ENCODE data around the gene FBXO22.
"Not testable (repeated sequence)": the region's sequence is repeated elsewhere in the genome, so short reads cannot be mapped to it uniquely, and the experiment has no call there.

Gene FBXO22

GRCh38 chr15:75866916-75867315 is 36.8 kb upstream of the FBXO22 start:
- no peak for DNase-seq (ENCODE audit: low spot score)
- in situ Hi-C loops (cut with MboI; ENCODE audit: low sequenced_read_pairs, unreplicated experiment), result no loop called here
- TF ChIP-seq, protein P1, sequence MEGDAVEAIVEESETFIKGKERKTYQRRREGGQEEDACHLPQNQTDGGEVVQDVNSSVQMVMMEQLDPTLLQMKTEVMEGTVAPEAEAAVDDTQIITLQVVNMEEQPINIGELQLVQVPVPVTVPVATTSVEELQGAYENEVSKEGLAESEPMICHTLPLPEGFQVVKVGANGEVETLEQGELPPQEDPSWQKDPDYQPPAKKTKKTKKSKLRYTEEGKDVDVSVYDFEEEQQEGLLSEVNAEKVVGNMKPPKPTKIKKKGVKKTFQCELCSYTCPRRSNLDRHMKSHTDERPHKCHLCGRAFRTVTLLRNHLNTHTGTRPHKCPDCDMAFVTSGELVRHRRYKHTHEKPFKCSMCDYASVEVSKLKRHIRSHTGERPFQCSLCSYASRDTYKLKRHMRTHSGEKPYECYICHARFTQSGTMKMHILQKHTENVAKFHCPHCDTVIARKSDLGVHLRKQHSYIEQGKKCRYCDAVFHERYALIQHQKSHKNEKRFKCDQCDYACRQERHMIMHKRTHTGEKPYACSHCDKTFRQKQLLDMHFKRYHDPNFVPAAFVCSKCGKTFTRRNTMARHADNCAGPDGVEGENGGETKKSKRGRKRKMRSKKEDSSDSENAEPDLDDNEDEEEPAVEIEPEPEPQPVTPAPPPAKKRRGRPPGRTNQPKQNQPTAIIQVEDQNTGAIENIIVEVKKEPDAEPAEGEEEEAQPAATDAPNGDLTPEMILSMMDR (IDR thresholded peaks at IDR 0.05; ENCODE audit: borderline replicate concordance, control extremely low read depth, extremely low read depth, insufficient read depth, missing control alignments), result no peak

GRCh38 chr15:75867449-75867848 is 36.2 kb upstream of the FBXO22 start:
- TF ChIP-seq, protein P1 (IDR thresholded peaks at IDR 0.05; ENCODE audit: borderline replicate concordance, control extremely low read depth, extremely low read depth, insufficient read depth, missing control alignments), result no peak
- DNase-seq (ENCODE audit: low spot score), result no peak
- in situ Hi-C loops (cut with MboI; ENCODE audit: low sequenced_read_pairs, unreplicated experiment), result no loop called here

DNA sequence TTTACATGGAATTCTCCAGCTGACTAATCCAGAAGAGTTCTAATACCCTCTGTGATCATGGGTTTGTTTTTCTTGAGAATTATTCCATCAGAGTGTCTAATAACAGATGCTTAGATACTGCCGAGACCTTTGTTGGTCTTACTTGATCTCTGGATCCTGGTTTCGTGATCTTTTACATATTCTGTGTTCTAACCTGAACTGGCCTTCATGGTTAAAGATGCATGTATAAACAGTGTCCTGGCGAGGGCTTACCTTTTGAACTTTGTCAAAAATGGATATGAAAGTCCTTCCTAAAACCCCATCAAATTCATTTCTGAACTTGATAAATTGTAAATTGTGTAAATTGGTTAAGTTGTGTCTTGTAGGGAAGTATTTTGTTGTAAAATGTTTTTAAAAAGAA is 35.7 kb upstream of the FBXO22 start:
- TF ChIP-seq, protein P1 (IDR thresholded peaks at IDR 0.05; ENCODE audit: borderline replicate concordance, control extremely low read depth, extremely low read depth, insufficient read depth, missing control alignments), result no peak
- DNase-seq (ENCODE audit: low spot score), result no peak

GRCh38 chr15:75869446-75869845 is 34.2 kb upstream of the FBXO22 start:
- in situ Hi-C loops (cut with MboI; ENCODE audit: low sequenced_read_pairs, unreplicated experiment), result no loop called here
- TF ChIP-seq, protein P1 (IDR thresholded peaks at IDR 0.05; ENCODE audit: borderline replicate concordance, control extremely low read depth, extremely low read depth, insufficient read depth, missing control alignments), result no peak
- DNase-seq (ENCODE audit: low spot score), result no peak

More for the DNA sequence above, 35.7 kb upstream of the FBXO22 start:
- in situ Hi-C loops (cut with MboI; ENCODE audit: low sequenced_read_pairs, unreplicated experiment), result no loop called here

DNA sequence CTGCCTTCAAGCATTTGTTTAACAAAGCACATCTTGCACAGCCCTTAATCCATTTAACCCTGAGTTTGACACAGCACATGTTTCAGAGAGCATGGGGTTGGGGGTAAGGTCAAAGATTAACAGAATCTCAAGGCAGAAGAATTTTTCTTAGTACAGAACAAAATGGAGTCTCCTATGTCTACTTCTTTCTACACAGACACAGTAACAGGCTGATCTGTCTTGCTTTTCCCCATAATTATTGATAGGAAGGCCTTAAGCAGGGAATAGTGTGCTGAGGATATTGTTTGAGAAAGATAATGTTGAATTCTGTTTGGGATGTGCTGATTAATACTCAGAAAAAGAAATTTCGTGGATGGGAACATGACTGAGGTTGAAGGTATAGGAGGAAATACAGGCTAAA is 32.1 kb upstream of the FBXO22 start:
- in situ Hi-C loops (cut with MboI; ENCODE audit: low sequenced_read_pairs, unreplicated experiment); DNase-seq (ENCODE audit: low spot score): not testable (repeated sequence)

DNA sequence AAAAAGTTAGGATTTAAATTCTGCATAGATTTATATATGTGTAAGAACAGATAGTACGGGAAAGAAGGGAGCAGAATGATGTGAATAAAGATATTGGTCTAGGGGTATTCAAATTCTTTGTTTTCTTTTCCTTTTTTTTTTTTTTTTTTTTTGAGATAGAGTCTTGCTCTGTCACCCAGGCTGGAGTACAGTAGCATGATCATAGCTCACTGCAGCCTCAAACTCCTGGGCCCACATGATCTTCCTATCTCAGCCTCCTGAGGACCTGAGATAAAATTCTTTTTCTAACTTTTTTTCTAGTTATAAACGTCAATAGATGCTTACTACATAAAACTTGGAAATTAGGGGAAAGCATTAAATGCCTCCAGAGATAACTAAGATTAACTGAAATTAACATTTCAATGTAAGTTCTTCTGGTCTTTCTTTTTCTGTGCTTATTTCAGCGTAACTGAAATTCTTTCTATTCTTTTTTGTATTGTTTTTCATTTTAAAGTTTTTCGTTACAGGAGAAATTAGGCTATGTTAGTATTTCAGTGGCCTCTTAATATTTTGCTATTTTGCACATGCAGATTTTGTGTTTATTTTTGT is 31.2 kb upstream of the FBXO22 start:
- TF ChIP-seq, protein P1 (IDR thresholded peaks at IDR 0.05; ENCODE audit: borderline replicate concordance, control extremely low read depth, extremely low read depth, insufficient read depth, missing control alignments), result no peak
- in situ Hi-C loops (cut with MboI; ENCODE audit: low sequenced_read_pairs, unreplicated experiment), result no loop called here
- DNase-seq (ENCODE audit: low spot score), result no peak

- in situ Hi-C loops (cut with MboI; ENCODE audit: low sequenced_read_pairs, unreplicated experiment), result no loop called here
- TF ChIP-seq, protein P1 (IDR thresholded peaks at IDR 0.05; ENCODE audit: borderline replicate concordance, control extremely low read depth, extremely low read depth, insufficient read depth, missing control alignments), result no peak
- no peak for DNase-seq (ENCODE audit: low spot score)
These were observed 19.6 kb upstream of the FBXO22 start for GRCh38 chr15:75884041-75884440.
